ENCODE data around the gene GFI1B.

GRCh38 chr9:132973713-132974112 is 4.8 kb upstream of the GFI1B start:
- TF ChIP-seq CTCF (IDR thresholded peaks at IDR 0.05; ENCODE audit: low read depth, low read length, missing input control) (no peak), JUND (IDR thresholded peaks at IDR 0.05) (no peak), ZBTB33 (IDR thresholded peaks at IDR 0.05) (no peak), TAF1 (conservative IDR thresholded peaks at IDR 0.05) (no peak), FOXA1 (IDR thresholded peaks at IDR 0.05) (no peak), RAD21 (IDR thresholded peaks at IDR 0.05) (no peak), SP1 (IDR thresholded peaks at IDR 0.05) (no peak), GABPA (IDR thresholded peaks at IDR 0.05 in 1 of 2, conservative IDR thresholded peaks at IDR 0.05 in 1 of 2) (no peak), REST (IDR thresholded peaks at IDR 0.05) (no peak), MAX (IDR thresholded peaks at IDR 0.05) (no peak), YY1 (IDR thresholded peaks at IDR 0.05) (no peak)
